GOT3 (cell line): ENCODE measurements around the gene GRIK2.
"Not testable (repeated sequence)": the region's sequence is repeated elsewhere in the genome, so short reads cannot be mapped to it uniquely, and the experiment has no call there.

Experiments
- DNase-seq: peaks from one replicate; lab custom pipeline; 2025; ENCODE audit warnings: mixed read lengths; lab: John Stamatoyannopoulos, UW

Gene GRIK2

DNA sequence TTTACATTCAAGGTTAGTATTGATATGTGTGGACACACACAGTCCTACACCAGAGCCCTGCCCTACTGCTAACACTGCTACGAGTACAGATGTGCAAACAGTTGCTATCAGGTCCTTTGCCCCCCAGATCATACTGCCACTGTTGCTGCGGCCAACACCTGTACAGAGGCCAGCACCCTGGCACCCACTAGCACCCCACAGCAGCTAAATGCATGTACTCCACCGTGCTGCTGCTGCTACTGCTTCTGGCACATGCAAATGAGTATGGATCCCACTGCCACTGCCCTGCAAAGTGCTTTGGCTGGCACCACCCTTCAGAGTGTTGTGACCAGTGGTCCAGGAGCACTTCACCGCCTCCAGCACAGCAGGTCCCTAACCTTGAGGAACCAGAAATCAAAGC is 621.9 kb downstream of the GRIK2 start:
- DNase-seq: no peak

DNA sequence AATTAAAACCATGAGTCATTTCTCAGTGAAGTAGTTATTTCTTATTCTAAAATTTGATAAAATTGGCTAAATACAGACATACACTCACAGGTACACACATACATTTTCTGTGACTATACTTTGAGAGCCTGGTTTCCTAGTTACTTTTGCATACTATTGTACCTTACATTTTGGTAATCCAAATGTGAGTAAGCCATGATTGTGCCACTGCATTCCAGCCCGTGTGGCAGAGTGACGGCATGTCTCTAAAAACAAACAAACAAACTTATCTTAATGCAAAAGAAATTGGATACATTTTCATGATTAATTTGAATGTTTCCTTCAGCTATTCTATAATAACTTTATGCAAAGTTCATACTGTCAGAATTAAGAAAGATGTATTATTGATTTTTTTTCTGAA is 628.8 kb downstream of the GRIK2 start:
- DNase-seq: no peak

DNA sequence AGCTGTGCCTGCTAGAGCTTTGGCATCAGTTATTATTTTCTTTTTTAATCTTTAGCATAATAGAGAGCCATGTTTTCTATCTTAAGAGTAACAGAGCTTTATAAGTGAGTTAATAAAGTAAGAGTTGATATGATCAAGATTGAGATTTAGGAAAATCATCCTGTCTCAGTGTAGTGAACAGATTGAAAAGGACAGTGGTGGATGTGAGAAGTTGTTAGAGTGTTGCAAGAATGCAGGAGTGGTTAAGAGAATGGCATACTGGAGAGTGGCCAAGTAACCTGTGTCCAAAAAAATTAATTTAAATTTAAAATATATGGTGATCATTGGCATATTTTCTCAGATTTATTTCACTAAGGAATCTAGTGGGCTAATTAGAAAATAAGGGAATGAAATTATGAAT is 629.3 kb downstream of the GRIK2 start:
- no peak for DNase-seq

DNA sequence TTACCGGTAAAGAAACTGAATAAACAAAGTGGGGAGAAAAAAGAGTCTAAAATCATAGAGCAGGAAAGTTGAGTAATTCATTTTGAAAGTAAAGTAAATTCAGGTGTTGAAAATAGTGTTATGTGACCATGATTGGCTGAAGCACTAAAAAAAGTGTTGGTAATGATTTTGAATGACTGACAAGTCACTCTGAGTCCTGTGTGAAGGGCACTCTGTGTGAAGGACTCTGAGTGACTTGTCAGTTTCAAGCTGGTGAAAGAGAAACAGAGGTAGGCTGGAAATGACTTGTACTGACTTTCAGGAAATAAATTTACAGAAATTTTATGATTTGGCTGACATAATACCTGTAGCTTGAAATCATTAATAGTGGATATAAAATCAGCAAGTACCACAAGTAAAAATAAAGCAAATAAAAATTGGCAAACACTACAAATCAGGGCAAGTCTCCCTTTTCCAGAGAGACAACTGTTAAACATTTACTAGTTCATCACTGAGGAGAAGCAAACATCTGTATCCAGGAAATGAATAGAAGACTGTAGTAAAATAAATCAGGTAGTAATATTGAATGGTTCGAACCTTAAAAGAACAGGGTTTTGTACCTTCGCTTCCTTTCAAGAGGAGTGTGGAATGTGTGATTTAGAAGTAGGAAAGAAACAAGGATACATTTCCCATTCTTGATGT is 630.6 kb downstream of the GRIK2 start:
- no peak for DNase-seq

DNA sequence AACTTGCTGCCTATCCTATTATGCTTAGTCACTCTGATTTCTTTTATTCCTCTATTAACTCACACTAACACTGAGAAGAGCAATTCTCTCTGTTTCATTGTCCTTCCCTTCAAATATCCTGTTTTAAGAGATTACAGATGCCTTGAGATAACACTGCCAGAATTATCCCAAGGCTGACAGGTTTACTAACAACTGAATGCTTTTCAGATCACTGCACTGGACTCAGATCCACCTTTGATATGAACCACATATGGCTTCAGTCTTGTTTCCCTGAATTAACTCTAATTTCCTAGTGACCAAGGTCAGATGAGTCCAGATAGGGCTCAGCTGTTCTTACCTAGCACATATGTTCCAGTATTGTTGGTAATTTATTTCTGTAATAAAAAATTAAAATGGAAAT is 633.1 kb downstream of the GRIK2 start:
- DNase-seq: no peak

DNA sequence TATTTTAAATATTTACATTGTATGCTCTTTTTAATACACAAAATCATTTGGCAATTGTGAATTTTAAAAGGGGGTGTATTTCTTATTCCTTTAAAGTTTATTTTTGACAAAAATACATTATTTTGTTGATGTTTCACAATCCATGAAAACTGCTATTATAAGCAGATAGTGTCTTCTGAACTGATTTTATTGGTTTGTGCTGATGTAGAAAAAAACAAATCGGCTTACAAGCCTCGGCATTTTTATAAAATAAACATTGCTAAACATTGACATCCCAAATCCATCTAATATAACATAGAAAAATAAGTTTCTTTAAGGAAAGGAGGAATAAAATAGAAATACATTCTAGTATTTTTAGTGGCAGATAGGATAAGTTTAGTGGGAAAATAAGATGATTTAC is 634.7 kb downstream of the GRIK2 start:
- no peak for DNase-seq

DNA sequence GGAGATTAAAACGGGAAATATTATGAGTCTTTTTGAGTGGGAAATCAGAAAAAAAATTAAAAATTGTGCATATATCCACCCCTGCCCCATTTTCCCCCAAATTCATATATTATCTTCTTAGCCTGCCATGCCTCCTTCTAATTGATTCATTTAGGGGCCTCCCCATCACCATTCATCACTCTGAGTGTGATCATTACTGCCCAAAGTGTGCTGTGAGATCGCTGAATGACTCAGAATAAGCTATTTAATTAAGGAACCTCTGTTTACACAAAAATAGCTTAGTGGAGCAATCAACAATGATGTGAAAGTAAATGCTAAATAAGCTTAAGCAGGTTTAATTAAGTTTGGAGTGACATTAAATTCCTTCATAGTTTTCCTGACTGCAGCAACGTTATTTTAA is 645.5 kb downstream of the GRIK2 start:
- DNase-seq: no peak

DNA sequence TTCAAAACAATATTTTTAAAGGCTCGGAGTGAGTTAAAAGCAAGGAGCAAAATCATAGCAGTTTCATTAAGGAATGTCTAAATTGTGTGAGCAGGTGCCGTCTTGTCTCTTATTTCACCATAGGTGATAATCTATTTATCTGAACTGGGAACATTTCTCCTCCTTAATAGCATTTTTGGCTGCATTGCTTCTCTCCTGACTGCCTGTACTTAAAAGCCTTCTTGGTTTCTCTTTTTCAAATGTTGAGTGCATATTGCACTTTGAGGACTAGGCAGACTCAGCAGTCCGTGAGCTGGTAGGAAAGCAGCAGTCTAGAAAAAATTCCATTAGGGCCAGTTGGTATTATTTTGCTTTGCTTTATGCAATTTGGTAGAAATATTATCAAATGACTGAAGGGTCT is 645.9 kb downstream of the GRIK2 start:
- no peak for DNase-seq

DNA sequence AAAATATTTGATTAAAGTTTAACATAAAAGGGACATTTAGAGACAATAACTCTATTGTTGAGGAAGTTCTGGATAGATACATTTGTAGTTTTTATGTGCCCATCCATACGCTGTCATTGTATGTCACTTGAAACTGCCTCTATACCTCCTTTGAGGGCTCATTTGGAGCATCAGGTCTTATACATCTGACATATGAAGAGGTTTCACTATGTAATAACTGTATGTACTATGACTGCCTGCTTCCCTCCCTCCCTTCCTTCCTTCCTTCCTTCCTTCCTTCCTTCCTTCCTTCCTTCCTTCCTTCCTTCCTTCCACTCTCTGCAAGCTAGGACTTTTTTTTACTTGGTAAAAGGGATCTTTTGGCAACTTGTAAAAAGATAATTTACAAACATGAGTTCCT is 657.5 kb downstream of the GRIK2 start:
- DNase-seq: no peak

DNA sequence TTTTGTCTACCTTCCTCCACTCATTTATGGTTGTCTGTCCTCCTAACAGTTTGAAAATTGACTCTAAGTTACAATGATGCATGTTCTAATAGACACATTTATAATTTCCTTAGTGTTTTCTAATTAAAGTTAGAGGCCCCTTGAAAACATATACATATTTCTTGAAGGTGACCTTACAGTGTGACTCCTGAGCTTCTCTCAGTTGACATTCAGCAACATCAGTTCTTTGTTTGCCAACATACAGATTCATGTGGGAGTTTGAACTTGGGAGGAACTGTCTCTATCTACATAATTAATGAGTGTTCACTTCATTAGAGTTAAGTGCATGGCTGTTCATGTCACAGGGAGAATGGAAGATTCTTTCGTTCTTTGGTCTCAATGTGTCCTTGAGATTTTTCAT is 658.2 kb downstream of the GRIK2 start:
- no peak for DNase-seq

DNA sequence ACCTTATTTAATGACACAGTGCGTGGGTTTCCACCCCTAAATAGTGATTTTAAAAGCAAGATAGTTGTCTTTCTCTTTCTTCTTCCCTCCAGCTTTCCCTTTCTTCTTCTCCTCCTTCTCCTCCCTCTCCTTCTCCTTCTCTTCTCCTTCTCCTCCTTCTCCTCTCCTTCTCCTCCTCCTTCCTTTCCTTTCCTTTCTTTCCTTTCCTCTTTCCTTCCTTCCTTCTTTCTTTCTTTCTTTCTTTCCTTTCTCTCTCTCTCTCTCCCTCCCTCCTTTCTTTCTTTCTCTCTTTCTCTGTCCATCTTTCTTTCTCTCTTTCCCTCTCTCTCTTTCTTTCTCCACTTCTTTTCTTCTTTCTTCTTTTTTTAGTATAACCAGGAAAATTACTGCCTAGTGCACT is 670.6 kb downstream of the GRIK2 start:
- no peak for DNase-seq

DNA sequence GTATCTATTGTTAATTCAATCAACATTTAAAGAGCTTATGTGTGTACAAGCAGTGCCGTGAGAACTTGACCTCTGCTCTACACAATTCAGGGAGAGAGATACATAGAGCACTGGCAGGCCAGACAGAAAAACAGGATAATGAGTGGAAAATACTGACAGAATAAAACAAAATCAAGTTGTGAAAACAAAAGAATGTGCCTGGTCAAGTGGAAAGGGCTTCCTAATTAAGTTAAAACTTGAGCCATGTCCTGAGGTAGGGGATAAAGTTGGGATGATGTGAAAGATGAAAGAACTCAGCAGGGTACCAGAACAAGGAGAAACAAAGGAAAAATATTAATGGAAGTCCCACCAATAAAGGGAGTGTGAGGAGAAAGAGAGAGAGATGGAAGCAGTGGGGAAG is 672.8 kb downstream of the GRIK2 start:
- DNase-seq: no peak

DNA sequence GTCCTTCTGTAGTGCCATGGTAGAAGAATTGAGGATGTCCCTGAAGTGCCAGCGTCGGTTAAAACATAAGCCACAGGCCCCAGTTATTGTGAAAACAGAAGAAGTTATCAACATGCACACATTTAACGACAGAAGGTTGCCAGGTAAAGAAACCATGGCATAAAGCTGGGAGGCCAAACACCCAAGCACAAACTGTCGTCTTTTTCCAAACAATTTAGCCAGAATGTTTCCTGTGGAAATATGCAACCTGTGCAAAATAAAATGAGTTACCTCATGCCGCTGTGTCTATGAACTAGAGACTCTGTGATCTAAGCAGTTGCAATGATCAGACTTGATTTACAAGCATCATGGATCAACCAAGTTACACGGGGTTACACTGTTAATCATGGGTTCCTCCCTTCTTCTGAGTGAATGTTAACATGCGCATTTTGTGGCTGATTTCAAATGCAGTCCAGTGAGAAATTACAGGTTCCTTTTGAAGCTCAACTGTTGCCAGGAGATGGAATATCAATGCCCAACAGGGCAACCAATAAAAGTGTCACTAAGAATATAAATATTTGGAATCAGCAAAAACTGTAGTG is 674.9 kb downstream of the GRIK2 start:
- no peak for DNase-seq

DNA sequence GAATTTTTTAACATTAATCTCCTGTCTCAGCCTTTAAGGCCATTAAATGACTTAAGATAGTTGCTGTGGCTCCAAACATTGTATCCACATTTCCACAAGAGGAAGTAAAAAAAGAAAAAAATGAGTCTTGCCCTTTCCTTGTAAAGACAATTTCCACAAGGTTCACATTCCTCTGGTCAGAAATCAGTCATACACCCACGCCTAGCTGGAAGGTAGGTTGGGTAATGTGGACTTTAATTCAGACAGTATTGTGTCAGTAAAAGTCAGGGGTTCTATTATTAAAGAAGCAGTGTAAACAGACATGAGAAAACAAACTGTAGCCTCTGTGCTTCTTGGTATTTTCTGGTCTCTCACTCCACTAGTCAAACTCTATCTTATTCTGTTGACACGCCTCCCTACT is 682.0 kb downstream of the GRIK2 start:
- DNase-seq: no peak

DNA sequence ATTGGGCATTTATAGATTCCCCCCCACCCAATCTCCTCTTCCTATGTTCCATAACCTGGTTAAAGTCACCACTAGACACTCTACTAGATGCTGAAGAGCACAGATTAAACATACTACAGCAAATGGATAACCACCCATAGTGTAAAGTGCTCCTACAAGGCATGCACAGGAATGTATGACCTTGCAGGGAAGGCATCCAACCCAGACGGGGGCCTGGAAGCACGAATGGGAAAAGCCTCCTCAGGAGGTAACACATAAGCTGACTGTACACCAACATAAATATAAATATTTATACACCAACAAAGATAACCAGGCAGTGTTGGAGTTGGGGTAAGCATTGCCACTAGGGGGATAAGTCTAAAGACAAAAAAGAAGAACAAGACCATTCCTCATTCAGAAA is 691.7 kb downstream of the GRIK2 start:
- no peak for DNase-seq

DNA sequence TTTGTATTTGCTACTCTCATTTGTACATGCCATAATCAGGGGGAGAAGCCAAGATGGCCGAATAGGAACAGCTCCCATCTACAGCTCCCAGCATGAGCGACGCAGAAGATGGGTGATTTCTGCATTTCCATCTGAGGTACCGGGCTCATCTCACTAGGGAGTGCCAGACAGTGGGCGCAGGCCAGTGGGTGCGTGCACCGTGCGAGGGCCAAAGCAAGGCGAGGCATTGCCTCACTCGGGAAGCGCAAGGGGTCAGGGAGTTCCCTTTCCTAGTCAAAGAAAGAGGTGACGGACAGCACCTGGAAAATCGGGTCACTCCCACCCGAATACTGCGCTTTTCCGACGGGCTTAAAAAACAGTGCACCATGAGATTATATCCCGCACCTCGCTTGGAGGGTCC is 694.7 kb downstream of the GRIK2 start:
- not testable (repeated sequence) for DNase-seq

DNA sequence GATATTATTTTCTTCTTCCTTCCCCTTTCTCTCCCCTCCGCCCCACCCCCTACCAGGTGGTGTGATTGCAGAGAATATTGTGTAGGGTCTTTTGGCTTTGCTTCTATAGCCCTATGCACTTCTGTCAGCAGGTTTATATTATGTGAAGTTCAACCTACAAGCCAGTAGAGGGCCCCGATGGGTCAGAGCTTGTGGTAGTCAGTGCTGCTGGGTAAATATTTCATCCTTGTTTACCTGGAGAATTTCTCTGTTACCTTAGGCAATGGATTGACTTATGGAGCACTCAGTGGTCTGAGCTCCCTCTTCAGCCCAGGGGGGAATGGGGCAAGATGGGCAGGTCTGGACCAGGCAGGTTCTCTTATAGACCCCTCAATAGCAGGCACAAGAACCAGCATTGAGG is 720.9 kb downstream of the GRIK2 start:
- DNase-seq: no peak

DNA sequence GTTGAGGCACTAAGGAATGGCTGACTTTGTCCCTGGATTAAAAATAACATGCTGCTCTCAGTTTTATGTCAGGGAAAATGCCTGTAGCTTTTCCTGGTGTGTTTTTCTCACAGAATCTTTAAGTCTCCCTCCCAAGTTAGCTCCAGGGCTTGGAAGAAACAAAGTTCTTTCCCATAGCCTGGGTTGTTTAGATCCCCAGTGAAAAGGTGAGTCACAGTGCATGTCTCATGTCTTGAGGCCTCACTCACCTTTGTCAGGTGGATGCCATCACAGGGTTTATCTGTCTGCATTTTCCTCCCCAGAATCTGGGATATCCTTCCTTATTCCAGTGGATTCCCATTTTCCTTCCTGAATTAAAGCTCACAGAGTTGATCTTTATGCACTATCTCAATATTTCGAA is 722.4 kb downstream of the GRIK2 start:
- DNase-seq: no peak

DNA sequence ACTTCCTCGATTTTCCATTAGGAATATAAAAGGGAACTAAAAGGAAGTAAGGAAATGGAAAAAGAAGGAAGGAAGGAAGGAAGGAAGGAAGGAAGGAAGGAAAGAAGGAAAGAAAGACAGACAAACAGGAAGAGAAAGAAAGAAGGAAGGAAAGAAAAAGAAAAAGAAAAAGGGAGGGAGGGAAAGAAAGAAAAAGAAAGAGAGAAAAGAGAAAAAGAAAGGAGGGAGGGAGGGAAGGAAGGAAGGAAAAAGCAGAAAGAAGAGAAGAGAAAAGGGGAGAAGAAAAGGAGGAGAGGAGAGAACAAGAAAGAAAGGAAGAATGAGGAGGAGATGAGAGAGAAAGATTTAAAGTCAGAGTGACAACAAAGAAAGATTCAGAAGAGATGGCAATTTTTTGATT is 724.5 kb downstream of the GRIK2 start:
- no peak for DNase-seq
